SK-N-SH treated with all-trans-retinoic acid at 6 μM for 48 hours (cell line): ENCODE results near the gene TLL2.

ENCODE experiments used
- ATAC-seq: fragments of 200-7000 bp; cut with Tn5 transposase; 3 replicates; pipeline ENCODE4 v1.9.1; 2020; ENCODE audit warnings: mild to moderate bottlenecking, moderate library complexity
- ARNTL ChIP-seq: fragments of 450-650 bp; formaldehyde crosslinking; IDR thresholded peaks from 2 replicates; pipeline ENCODE4 v1.5.0; 2020; ENCODE audit warnings: low read depth, mild to moderate bottlenecking, moderate library complexity, borderline replicate concordance
- BACH2 ChIP-seq: fragments of 250-450 bp; sonication (Bioruptor Pico); IDR thresholded peaks from 2 replicates; pipeline ENCODE4 v1.9.0; 2021; ENCODE audit warnings: mild to moderate bottlenecking, borderline replicate concordance
- GLIS3 ChIP-seq: fragments of 250-450 bp; sonication (Bioruptor Pico); IDR thresholded peaks from 2 replicates; pipeline ENCODE4 v1.5.0; 2020; ENCODE audit warnings: mild to moderate bottlenecking, moderate library complexity
- ISL1 ChIP-seq: fragments of 250-450 bp; sonication (Bioruptor Pico); IDR thresholded peaks from 2 replicates; pipeline ENCODE4 v2.1.2; 2022; ENCODE audit warnings: mild to moderate bottlenecking, moderate library complexity
- OSR1 ChIP-seq: fragments of 250-450 bp; sonication (Bioruptor Pico); IDR thresholded peaks from 2 replicates; pipeline ENCODE4 v1.8.0; 2022; ENCODE audit warnings: moderate library complexity, mild to moderate bottlenecking, inconsistent platforms
- PPARA ChIP-seq: fragments of 250-450 bp; sonication (Bioruptor Pico); IDR thresholded peaks from 2 replicates; pipeline ENCODE4 v1.5.0; 2020; ENCODE audit warnings: mild to moderate bottlenecking, borderline replicate concordance
- RARB ChIP-seq: fragments of 250-450 bp; sonication (Bioruptor Pico); IDR thresholded peaks from 2 replicates; pipeline ENCODE4 v1.8.0; 2021; ENCODE audit warnings: mild to moderate bottlenecking, moderate library complexity
- SNAI2 ChIP-seq: fragments of 250-450 bp; sonication (Bioruptor Pico); IDR thresholded peaks from 2 replicates; pipeline ENCODE4 v1.5.0; 2020; ENCODE audit warnings: mild to moderate bottlenecking, moderate library complexity
- TCF4 ChIP-seq: fragments of 250-450 bp; sonication (Bioruptor Pico); IDR thresholded peaks from 2 replicates; pipeline ENCODE4 v1.8.0; 2021; ENCODE audit warnings: mild to moderate bottlenecking, moderate library complexity, borderline replicate concordance
- TOX ChIP-seq: fragments of 250-450 bp; sonication (Bioruptor Pico); IDR thresholded peaks from 2 replicates; pipeline ENCODE4 v1.8.0; 2021; ENCODE audit warnings: mild to moderate bottlenecking, moderate library complexity, borderline replicate concordance
- ZC3H10 ChIP-seq: fragments of 250-450 bp; sonication (Bioruptor Pico); IDR thresholded peaks from 2 replicates; pipeline ENCODE4 v1.5.1; 2021; ENCODE audit warnings: mild to moderate bottlenecking, moderate library complexity
- ZFP3 ChIP-seq: fragments of 250-450 bp; sonication (Bioruptor Pico); IDR thresholded peaks from 2 replicates; pipeline ENCODE4 v1.5.0; 2020; ENCODE audit warnings: mild to moderate bottlenecking, moderate library complexity
- ZFP30 ChIP-seq: fragments of 450-650 bp; formaldehyde crosslinking; IDR thresholded peaks from 2 replicates; pipeline ENCODE4 v1.5.0; 2022; ENCODE audit warnings: mild to moderate bottlenecking, moderate library complexity
- ZNF565 ChIP-seq: fragments of 450-650 bp; formaldehyde crosslinking; conservative IDR thresholded peaks from 2 replicates; pipeline ENCODE4 v1.5.0; 2020; ENCODE audit warnings: low read depth, mild to moderate bottlenecking, moderate library complexity
- ZNF70 ChIP-seq: fragments of 450-650 bp; formaldehyde crosslinking; IDR thresholded peaks from 2 replicates; pipeline ENCODE4 v1.5.0; 2020; ENCODE audit warnings: mild to moderate bottlenecking, moderate library complexity
- ZNF8 ChIP-seq: fragments of 450-650 bp; formaldehyde crosslinking; IDR thresholded peaks from 2 replicates; pipeline ENCODE4 v1.5.0; 2020; ENCODE audit warnings: mild to moderate bottlenecking, moderate library complexity
- TF ChIP-seq, protein P1 (sequence below): fragments of 250-450 bp; sonication (Bioruptor Pico); IDR thresholded peaks from 2 replicates; pipeline ENCODE4 v1.8.0; 2020; ENCODE audit warnings: mild to moderate bottlenecking, moderate library complexity, borderline replicate concordance
- TF ChIP-seq, protein P2 (sequence below): fragments of 250-450 bp; sonication (Bioruptor Pico); IDR thresholded peaks from 2 replicates; pipeline ENCODE4 v1.5.0; 2020; ENCODE audit warnings: mild to moderate bottlenecking, moderate library complexity
- TF ChIP-seq, protein P3 (sequence below): fragments of 250-450 bp; sonication (Bioruptor Pico); IDR thresholded peaks from 2 replicates; pipeline ENCODE4 v1.5.1; 2020; ENCODE audit warnings: low read depth, mild to moderate bottlenecking, moderate library complexity
- TF ChIP-seq, protein P4 (sequence below): fragments of 250-450 bp; sonication (Bioruptor Pico); IDR thresholded peaks from 2 replicates; pipeline ENCODE4 v1.5.1; 2021; ENCODE audit warnings: mild to moderate bottlenecking, moderate library complexity

Gene TLL2

DNA sequence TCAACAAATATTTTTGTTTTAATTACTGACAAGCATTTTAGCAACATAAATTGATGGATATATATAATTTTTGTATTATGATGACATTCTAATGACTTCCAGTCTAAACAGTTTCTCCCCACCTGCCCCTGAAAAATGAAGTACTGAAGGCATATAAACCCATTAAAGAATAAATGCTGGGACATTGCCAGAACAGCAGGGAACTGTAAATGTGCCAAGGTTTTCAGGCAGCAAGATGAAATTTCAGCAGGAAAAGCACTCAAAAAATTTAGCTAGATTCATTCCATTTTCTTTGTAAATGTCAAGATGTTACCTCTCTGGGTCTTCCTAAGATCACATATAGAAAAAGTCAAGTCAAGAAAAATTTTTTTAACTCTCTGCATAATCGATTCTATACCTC lies 11.0 kb upstream of the TLL2 start:
- TF ChIP-seq TOX (CRISPR knock-in tag): no peak
- TF ChIP-seq GLIS3 (CRISPR knock-in tag): no peak
- no peak for TF ChIP-seq RARB (CRISPR knock-in tag)
- TF ChIP-seq, protein P1, sequence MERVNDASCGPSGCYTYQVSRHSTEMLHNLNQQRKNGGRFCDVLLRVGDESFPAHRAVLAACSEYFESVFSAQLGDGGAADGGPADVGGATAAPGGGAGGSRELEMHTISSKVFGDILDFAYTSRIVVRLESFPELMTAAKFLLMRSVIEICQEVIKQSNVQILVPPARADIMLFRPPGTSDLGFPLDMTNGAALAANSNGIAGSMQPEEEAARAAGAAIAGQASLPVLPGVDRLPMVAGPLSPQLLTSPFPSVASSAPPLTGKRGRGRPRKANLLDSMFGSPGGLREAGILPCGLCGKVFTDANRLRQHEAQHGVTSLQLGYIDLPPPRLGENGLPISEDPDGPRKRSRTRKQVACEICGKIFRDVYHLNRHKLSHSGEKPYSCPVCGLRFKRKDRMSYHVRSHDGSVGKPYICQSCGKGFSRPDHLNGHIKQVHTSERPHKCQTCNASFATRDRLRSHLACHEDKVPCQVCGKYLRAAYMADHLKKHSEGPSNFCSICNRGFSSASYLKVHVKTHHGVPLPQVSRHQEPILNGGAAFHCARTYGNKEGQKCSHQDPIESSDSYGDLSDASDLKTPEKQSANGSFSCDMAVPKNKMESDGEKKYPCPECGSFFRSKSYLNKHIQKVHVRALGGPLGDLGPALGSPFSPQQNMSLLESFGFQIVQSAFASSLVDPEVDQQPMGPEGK (CRISPR knock-in tag): no peak
- no peak for TF ChIP-seq ZFP30 (CRISPR knock-in tag)
- no peak for TF ChIP-seq TCF4 (CRISPR knock-in tag)
- TF ChIP-seq ZNF8 (CRISPR knock-in tag): no peak
- TF ChIP-seq ZNF70 (CRISPR knock-in tag): no peak
- TF ChIP-seq ARNTL (CRISPR knock-in tag): no peak
- no peak for TF ChIP-seq SNAI2
- TF ChIP-seq ZC3H10 (CRISPR knock-in tag): no peak
- TF ChIP-seq, protein P2, sequence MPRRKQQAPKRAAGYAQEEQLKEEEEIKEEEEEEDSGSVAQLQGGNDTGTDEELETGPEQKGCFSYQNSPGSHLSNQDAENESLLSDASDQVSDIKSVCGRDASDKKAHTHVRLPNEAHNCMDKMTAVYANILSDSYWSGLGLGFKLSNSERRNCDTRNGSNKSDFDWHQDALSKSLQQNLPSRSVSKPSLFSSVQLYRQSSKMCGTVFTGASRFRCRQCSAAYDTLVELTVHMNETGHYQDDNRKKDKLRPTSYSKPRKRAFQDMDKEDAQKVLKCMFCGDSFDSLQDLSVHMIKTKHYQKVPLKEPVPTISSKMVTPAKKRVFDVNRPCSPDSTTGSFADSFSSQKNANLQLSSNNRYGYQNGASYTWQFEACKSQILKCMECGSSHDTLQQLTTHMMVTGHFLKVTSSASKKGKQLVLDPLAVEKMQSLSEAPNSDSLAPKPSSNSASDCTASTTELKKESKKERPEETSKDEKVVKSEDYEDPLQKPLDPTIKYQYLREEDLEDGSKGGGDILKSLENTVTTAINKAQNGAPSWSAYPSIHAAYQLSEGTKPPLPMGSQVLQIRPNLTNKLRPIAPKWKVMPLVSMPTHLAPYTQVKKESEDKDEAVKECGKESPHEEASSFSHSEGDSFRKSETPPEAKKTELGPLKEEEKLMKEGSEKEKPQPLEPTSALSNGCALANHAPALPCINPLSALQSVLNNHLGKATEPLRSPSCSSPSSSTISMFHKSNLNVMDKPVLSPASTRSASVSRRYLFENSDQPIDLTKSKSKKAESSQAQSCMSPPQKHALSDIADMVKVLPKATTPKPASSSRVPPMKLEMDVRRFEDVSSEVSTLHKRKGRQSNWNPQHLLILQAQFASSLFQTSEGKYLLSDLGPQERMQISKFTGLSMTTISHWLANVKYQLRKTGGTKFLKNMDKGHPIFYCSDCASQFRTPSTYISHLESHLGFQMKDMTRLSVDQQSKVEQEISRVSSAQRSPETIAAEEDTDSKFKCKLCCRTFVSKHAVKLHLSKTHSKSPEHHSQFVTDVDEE (CRISPR knock-in tag): no peak
- TF ChIP-seq ZFP3 (CRISPR knock-in tag): no peak
- TF ChIP-seq, protein P3, sequence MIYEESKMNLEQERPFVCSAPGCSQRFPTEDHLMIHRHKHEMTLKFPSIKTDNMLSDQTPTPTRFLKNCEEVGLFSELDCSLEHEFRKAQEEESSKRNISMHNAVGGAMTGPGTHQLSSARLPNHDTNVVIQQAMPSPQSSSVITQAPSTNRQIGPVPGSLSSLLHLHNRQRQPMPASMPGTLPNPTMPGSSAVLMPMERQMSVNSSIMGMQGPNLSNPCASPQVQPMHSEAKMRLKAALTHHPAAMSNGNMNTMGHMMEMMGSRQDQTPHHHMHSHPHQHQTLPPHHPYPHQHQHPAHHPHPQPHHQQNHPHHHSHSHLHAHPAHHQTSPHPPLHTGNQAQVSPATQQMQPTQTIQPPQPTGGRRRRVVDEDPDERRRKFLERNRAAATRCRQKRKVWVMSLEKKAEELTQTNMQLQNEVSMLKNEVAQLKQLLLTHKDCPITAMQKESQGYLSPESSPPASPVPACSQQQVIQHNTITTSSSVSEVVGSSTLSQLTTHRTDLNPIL (CRISPR knock-in tag): no peak
- TF ChIP-seq, protein P4, sequence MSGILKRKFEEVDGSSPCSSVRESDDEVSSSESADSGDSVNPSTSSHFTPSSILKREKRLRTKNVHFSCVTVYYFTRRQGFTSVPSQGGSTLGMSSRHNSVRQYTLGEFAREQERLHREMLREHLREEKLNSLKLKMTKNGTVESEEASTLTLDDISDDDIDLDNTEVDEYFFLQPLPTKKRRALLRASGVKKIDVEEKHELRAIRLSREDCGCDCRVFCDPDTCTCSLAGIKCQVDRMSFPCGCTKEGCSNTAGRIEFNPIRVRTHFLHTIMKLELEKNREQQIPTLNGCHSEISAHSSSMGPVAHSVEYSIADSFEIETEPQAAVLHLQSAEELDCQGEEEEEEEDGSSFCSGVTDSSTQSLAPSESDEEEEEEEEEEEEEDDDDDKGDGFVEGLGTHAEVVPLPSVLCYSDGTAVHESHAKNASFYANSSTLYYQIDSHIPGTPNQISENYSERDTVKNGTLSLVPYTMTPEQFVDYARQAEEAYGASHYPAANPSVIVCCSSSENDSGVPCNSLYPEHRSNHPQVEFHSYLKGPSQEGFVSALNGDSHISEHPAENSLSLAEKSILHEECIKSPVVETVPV (CRISPR knock-in tag): no peak
- no peak for TF ChIP-seq BACH2 (CRISPR knock-in tag)
- TF ChIP-seq OSR1 (CRISPR knock-in tag): no peak
- no peak for ATAC-seq

DNA sequence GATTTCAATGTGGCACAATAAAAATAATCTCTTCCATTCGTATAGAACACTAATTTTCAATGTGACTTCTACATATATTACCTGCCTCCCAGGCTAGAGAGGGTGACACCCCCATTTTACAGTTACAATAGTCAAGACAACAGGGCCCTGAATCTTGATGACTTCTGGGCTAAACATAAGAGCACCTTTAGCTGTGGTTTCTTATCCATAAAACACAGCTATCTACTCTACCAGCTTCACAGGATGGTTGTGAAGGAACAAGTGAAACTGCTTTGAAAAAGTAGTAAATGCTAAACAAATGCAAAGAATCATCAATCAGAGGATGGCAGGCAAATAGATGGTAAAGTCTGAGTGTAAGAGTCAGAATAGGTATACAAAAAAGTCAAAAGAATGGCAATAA lies 3.6 kb upstream of the TLL2 start:
- no peak for TF ChIP-seq GLIS3 (CRISPR knock-in tag)
- TF ChIP-seq BACH2 (CRISPR knock-in tag): no peak
- TF ChIP-seq PPARA: no peak
- no peak for TF ChIP-seq ZNF565 (CRISPR knock-in tag)
- TF ChIP-seq ZNF70 (CRISPR knock-in tag): no peak
- no peak for TF ChIP-seq ISL1 (CRISPR knock-in tag)
- TF ChIP-seq, protein P2 (CRISPR knock-in tag): no peak
- ATAC-seq: no peak

DNA sequence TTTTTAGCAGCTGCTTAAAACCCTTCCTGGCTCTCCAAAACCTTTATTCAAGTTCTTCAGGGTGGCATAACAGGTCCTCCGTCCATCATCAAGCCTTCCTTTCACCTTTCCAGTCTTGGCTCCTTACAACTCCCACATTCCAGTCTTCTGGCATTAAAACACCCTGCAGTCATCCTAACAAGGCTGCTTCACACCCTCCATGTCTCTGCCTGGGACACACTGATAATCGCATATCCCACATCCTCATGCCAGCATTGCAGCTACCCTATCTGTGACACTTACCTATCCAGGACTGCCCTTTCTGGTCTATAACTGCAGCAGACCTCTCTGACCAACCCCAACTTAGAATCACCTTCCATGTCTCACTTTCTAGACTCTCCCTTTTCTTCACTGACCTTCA lies 2.6 kb upstream of the TLL2 start:
- TF ChIP-seq, protein P3 (CRISPR knock-in tag): no peak
- TF ChIP-seq ZNF70 (CRISPR knock-in tag): no peak
- no peak for TF ChIP-seq ARNTL (CRISPR knock-in tag)
- TF ChIP-seq, protein P2 (CRISPR knock-in tag): no peak
- no peak for TF ChIP-seq TOX (CRISPR knock-in tag)
- TF ChIP-seq BACH2 (CRISPR knock-in tag): no peak
- TF ChIP-seq GLIS3 (CRISPR knock-in tag): no peak
- no peak for TF ChIP-seq ZNF8 (CRISPR knock-in tag)
- no peak for ATAC-seq
